ENCODE data around the gene EPSTI1. TPM values are rescaled to one million over a fixed set of nuclear protein-coding genes. Genes with fewer than 3 reads are reported as not detected.

EPSTI1 gene
- total RNA-seq, 1 experiment from 2014 or later = 0.69 TPM

- H3K27me3 ChIP-seq (ENCODE audit: control insufficient read depth, insufficient read depth, low read length) = peaks cover 4% of the 10 kb centered on the region; the same call in 1 of the 2 replicates
- CTCF ChIA-PET = no interaction called here
- no TSS peak for BruUV-seq (replicated peaks)
- POLR2A ChIA-PET = no interaction called here
- in situ Hi-C loops (cut with HindIII; ENCODE audit: low pct_unique_long_range_greater_than_20kb, low sequenced_read_pairs) (no loop called here), intact Hi-C loops (cut with micrococcal nuclease; ENCODE audit: unreplicated experiment) (no loop called here)
- H3K4me3 ChIP-seq (ENCODE audit: low read depth in 2 of 2, low read length in 2 of 2) = no peak overlapping the region
- H3K27ac ChIP-seq (ENCODE audit: low read length) = no peak overlapping the region
- H3K9me3 ChIP-seq (ENCODE audit: control insufficient read depth, insufficient read depth, low read depth, low read length) = no peaks in the 10 kb centered on the region
- TF ChIP-seq POLR2AphosphoS5 (IDR thresholded peaks at IDR 0.05; ENCODE audit: low read depth, low read length) (no peak), CTCF (IDR thresholded peaks at IDR 0.05) (no peak), REST (IDR thresholded peaks at IDR 0.05; ENCODE audit: insufficient read depth in 1 of 2, low read depth in 2 of 2, low read length in 1 of 2) (no peak), SIN3A (IDR thresholded peaks at IDR 0.05; ENCODE audit: borderline replicate concordance, insufficient read depth, low read depth, low read length) (no peak), TCF7L2 (IDR thresholded peaks at IDR 0.05; ENCODE audit: low read depth, low read length) (no peak)
- no peaks in the 10 kb centered on the region for H3K36me3 ChIP-seq (ENCODE audit: control insufficient read depth, insufficient read depth, low read length)
- no peaks in the 10 kb centered on the region for H3K4me1 ChIP-seq (ENCODE audit: control insufficient read depth, insufficient read depth, low read length)
- no peak for ATAC-seq
- DNase-seq (ENCODE audit: low read depth, low spot score) = no peak
These were observed 132.3 kb downstream of the EPSTI1 start for GRCh38 chr13:42859760-42860159.

- ATAC-seq = no peak
- BruUV-seq (replicated peaks) = no TSS peak
- Histone ChIP-seq H3K27me3 (ENCODE audit: control insufficient read depth, insufficient read depth, low read length) (no peaks in the 10 kb centered on the region), H3K36me3 (ENCODE audit: control insufficient read depth, insufficient read depth, low read length) (no peaks in the 10 kb centered on the region), H3K4me1 (ENCODE audit: control insufficient read depth, insufficient read depth, low read length) (no peaks in the 10 kb centered on the region), H3K4me3 (ENCODE audit: low read depth in 2 of 2, low read length in 2 of 2) (no peak overlapping the region), H3K27ac (ENCODE audit: low read length) (no peak overlapping the region), H3K9me3 (ENCODE audit: control insufficient read depth, insufficient read depth, low read depth, low read length) (no peaks in the 10 kb centered on the region)
- intact Hi-C loops (cut with micrococcal nuclease; ENCODE audit: unreplicated experiment) = no loop called here
- ChIA-PET POLR2A (no interaction called here), CTCF (no interaction called here)
- TF ChIP-seq REST (IDR thresholded peaks at IDR 0.05; ENCODE audit: insufficient read depth in 1 of 2, low read depth in 2 of 2, low read length in 1 of 2) (no peak), SIN3A (IDR thresholded peaks at IDR 0.05; ENCODE audit: borderline replicate concordance, insufficient read depth, low read depth, low read length) (no peak), POLR2AphosphoS5 (IDR thresholded peaks at IDR 0.05; ENCODE audit: low read depth, low read length) (no peak), CTCF (IDR thresholded peaks at IDR 0.05) (no peak), TCF7L2 (IDR thresholded peaks at IDR 0.05; ENCODE audit: low read depth, low read length) (no peak)
- DNase-seq (ENCODE audit: low read depth, low spot score) = no peak
- in situ Hi-C loops (cut with HindIII; ENCODE audit: low pct_unique_long_range_greater_than_20kb, low sequenced_read_pairs) = no loop called here
These were observed 136.6 kb downstream of the EPSTI1 start for GRCh38 chr13:42855410-42855809.
